Omental fat pad (tissue), 4 donors: ENCODE results near the gene GOLGA1. TPM values are rescaled to one million over a fixed set of nuclear protein-coding genes. Genes with fewer than 3 reads are reported as not detected.
"Not testable (repeated sequence)": the region's sequence is repeated elsewhere in the genome, so short reads cannot be mapped to it uniquely, and the experiment has no call there.

Source experiments
- ATAC-seq: fragments of 150-250 bp; one replicate; pipeline ENCODE4 v1.9.1; 2016; ENCODE audit warnings: mild to moderate bottlenecking, moderate library complexity; ENCODE audit not compliant: low FRiP score
- DNase-seq: peaks from one replicate; pipeline ENCODE4 v3.0.0-alpha.2; 2019; ENCODE audit warnings: low spot score
- total RNA-seq, 4 donors: library from RNA; depleted of rRNA; stranded (reverse); fragments of >200 nt; gene quantifications; one replicate each; pipeline ENCODE4 v1.1.0, GENCODE V29; 2016
- TF ChIP-seq, protein P1 (sequence below), 3 donors: fragments of 450-650 bp; IDR thresholded peaks; one replicate each; pipeline ENCODE4 v1.5.1; 2016 to 2017; ENCODE audit warnings: antibody characterized with exemption in 3 of 3, mild to moderate bottlenecking in 3 of 3, moderate library complexity in 2 of 3

GOLGA1 gene
- total RNA-seq, 4 donors from 2014 or later: 13.3 to 31.5 (median 19.7) TPM

- TF ChIP-seq, protein P1, sequence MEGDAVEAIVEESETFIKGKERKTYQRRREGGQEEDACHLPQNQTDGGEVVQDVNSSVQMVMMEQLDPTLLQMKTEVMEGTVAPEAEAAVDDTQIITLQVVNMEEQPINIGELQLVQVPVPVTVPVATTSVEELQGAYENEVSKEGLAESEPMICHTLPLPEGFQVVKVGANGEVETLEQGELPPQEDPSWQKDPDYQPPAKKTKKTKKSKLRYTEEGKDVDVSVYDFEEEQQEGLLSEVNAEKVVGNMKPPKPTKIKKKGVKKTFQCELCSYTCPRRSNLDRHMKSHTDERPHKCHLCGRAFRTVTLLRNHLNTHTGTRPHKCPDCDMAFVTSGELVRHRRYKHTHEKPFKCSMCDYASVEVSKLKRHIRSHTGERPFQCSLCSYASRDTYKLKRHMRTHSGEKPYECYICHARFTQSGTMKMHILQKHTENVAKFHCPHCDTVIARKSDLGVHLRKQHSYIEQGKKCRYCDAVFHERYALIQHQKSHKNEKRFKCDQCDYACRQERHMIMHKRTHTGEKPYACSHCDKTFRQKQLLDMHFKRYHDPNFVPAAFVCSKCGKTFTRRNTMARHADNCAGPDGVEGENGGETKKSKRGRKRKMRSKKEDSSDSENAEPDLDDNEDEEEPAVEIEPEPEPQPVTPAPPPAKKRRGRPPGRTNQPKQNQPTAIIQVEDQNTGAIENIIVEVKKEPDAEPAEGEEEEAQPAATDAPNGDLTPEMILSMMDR (IDR thresholded peaks at IDR 0.05): no peak
- ATAC-seq (no peak), DNase-seq (no peak)
These were observed 27.4 kb upstream of the GOLGA1 start for GRCh38 chr9:124968238-124968637.

- not testable (repeated sequence) for DNase-seq, ATAC-seq
These were observed 25.1 kb upstream of the GOLGA1 start for GRCh38 chr9:124965775-124966568.

DNA sequence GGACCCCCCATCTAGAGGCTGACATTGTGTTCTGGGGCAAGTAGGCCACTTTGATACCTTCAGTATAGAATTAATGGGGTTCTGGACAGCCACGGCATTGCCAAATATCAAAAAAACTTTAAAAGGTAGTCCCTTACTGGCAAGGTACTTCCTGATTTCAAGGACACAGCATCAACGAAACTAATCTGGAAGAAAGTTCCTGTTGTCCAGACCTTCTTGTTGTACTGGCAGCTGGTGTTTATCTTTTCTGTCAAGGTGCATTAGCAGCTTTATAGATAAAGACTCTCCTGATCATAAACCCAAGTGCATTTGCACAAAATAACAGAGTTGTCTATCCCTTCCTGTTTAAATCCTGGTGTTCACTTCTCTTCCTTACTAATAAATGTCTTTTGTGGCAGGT lies 23.7 kb upstream of the GOLGA1 start:
- TF ChIP-seq, protein P1 (IDR thresholded peaks at IDR 0.05): no peak
- DNase-seq (no peak), ATAC-seq (no peak)

GRCh38 chr9:124964056-124964455 lies 23.2 kb upstream of the GOLGA1 start:
- no peak for DNase-seq
- no peak for ATAC-seq
- TF ChIP-seq, protein P1 (IDR thresholded peaks at IDR 0.05): no peak

DNA sequence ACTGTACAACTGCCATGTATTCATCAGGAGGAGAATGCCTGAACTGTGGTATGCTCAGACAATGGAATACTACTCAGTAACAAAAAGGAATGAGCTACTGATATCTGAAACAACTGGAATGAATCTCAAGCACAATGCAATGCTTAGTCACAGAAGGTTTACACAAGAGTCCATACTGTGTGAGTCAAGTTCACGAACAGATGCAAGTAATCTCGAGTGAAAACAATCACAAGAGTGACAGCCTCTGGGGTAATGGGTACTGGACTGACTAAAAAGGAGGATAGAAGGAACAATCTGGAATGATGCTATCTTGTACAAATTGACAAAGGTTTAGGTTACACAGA lies 19.5 kb upstream of the GOLGA1 start:
- TF ChIP-seq, protein P1 (IDR thresholded peaks at IDR 0.05): no peak
- ATAC-seq (no peak), DNase-seq (no peak)

- not testable (repeated sequence) for DNase-seq, ATAC-seq
These were observed 19.0 kb upstream of the GOLGA1 start for GRCh38 chr9:124959671-124960408.

GRCh38 chr9:124954255-124954654 lies 13.4 kb upstream of the GOLGA1 start:
- TF ChIP-seq, protein P1 (IDR thresholded peaks at IDR 0.05): no peak
- no peak for ATAC-seq
- DNase-seq: no peak
